GM12878 (cell line): ENCODE measurements around the gene TBXAS1.

Source experiments
- CHD2 ChIP-seq: IDR thresholded peaks from 2 replicates; pipeline ENCODE4 v1.6.1; 2011; ENCODE audit warnings: low read depth, low read length, improper control_type of control experiment, borderline replicate concordance
- CTCF ChIP-seq, 3 experiments: IDR thresholded peaks in 2 of 3; conservative IDR thresholded peaks in 1 of 3; 2 replicates each; pipeline ENCODE4 v1.5.1; 2011; ENCODE audit warnings: low read depth in 3 of 3, low read length in 3 of 3, mild to moderate bottlenecking in 3 of 3, control low read depth in 2 of 3, moderate library complexity in 2 of 3, inconsistent platforms in 1 of 3, mixed read lengths in 1 of 3; ENCODE audit not compliant: control insufficient read depth in 2 of 3, insufficient read depth in 1 of 3; ENCODE audit errors: extremely low read depth in 1 of 3
- EZH2 ChIP-seq: IDR thresholded peaks from 2 replicates; pipeline ENCODE4 v1.6.1; 2012; ENCODE audit warnings: low read depth, mild to moderate bottlenecking, control low read depth, inconsistent platforms, low read length, borderline replicate concordance; ENCODE audit not compliant: control insufficient read depth
- MEF2A ChIP-seq: IDR thresholded peaks from 2 replicates; pipeline ENCODE4 v1.6.1; 2011; ENCODE audit warnings: low read depth, mild to moderate bottlenecking, low read length, moderate library complexity; ENCODE audit not compliant: insufficient read depth
- MYC ChIP-seq: IDR thresholded peaks from 2 replicates; pipeline ENCODE4 v1.6.1; 2011; ENCODE audit warnings: mild to moderate bottlenecking, low read length, moderate library complexity, inconsistent platforms; ENCODE audit not compliant: insufficient read depth, insufficient replicate concordance, insufficient read length, severe bottlenecking
- NFXL1 ChIP-seq: fragments of 450-650 bp; IDR thresholded peaks from 2 replicates; pipeline ENCODE4 v1.6.1; 2017; ENCODE audit warnings: antibody characterized with exemption, mild to moderate bottlenecking, borderline replicate concordance
- PBX3 ChIP-seq: IDR thresholded peaks from 2 replicates; pipeline ENCODE4 v1.6.1; 2011; ENCODE audit warnings: mild to moderate bottlenecking, low read depth, low read length, moderate library complexity; ENCODE audit not compliant: insufficient replicate concordance
- PML ChIP-seq: IDR thresholded peaks from 2 replicates; pipeline ENCODE4 v1.6.1; 2012; ENCODE audit warnings: low read length, inconsistent platforms
- POLR2A ChIP-seq: IDR thresholded peaks from 2 replicates; pipeline ENCODE4 v1.6.1; 2011; ENCODE audit warnings: low read depth, mild to moderate bottlenecking, low read length
- SREBF2 ChIP-seq: IDR thresholded peaks from 2 replicates; pipeline ENCODE4 v1.6.1; 2012; ENCODE audit warnings: mild to moderate bottlenecking, low read length
- YBX1 ChIP-seq: fragments of 450-650 bp; IDR thresholded peaks from 2 replicates; pipeline ENCODE4 v1.6.1; 2016; ENCODE audit warnings: antibody characterized with exemption

- TF ChIP-seq NFXL1: no peak
- no peak for TF ChIP-seq PBX3
- TF ChIP-seq MEF2A: no peak
- TF ChIP-seq YBX1: no peak
- no peak for TF ChIP-seq CTCF (IDR thresholded peaks at IDR 0.05 in 2 of 3, conservative IDR thresholded peaks at IDR 0.05 in 1 of 3; ENCODE audit: control insufficient read depth in 2 of 3, extremely low read depth in 1 of 3, insufficient read depth in 1 of 3, low read depth in 3 of 3, low read length in 3 of 3)
- no peak for TF ChIP-seq EZH2
- TF ChIP-seq POLR2A: no peak
- no peak for TF ChIP-seq PML
- no peak for TF ChIP-seq SREBF2
- no peak for TF ChIP-seq CHD2
- TF ChIP-seq MYC: no peak
Observed at GRCh38 chr7:140027858-140028257, 198.8 kb downstream of the TBXAS1 start.
